GM18520 (cell line): ENCODE results near the gene RCN2.

Experiments
- ATAC-seq: cut with Tn5 transposase; IDR thresholded peaks from one replicate; pipeline ENCODE4 v1.9.1; 2021; ENCODE audit not compliant: unreplicated experiment

RCN2 gene

DNA sequence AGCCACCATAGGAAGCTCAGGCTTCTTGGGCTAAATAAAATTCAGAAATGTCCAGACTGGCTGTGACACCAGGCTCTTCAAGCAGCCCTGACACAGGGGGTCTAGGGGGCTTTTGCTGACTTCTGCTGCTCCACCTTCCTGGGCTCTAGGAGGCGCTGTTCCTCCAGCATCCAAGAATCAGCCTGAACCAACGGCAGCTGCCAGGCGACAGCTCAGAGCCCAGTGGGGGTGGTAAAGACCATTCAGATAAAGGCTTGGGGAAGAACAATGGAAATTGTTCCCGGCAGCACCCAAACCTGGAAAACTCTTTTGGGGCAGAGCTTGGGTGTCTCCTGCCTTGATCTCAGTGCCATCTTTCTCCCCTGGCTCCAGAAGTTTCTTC lies 41.8 kb downstream of the RCN2 start:
- ATAC-seq, result no peak

DNA sequence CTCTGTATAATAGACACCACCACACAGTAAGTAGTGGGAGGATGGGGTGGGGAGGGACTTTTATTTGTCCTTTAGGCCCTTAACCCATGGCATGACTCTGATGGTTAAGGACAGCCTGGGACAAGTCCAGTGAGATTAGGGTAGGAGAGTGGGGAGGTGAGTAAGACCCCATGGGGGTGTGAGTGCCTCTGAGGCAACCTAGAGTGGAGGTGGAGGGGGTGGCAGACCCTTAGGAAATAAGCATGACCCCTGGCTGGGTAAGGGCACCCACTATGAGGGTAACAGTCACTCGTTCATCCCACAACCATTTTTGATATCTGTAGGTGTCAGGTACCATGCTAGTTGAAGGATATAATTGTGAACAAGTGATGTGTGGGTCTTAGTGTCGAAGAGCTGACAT lies 42.4 kb downstream of the RCN2 start:
- no peak for ATAC-seq

DNA sequence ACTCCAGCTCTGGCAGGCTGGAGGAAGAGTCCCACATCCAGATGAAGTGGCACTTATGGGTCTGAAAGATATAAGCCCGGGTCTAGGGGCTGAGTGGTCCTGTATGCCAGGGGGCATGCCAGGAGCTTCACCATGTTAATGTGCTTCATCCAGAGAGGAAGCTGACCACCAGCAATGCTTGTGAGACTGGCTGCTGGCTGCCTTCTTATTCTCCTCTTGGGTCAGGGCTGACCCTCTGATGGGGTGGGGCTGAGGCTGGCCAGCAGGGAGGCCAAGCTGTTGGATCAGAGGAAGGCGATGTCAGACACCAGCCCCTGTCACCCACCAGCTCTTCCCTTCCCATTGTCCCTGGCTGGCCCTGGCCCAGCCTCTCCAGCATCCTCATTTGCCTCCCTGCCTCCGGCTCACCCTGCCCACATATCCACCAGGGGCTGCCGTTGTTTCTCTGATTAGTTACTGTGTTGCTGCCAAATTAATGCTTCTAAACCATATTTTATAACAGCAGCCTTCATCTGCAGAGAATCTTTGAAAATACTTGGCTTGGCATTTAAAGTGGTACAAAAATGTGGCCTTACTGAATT lies 43.0 kb downstream of the RCN2 start:
- no peak for ATAC-seq

DNA sequence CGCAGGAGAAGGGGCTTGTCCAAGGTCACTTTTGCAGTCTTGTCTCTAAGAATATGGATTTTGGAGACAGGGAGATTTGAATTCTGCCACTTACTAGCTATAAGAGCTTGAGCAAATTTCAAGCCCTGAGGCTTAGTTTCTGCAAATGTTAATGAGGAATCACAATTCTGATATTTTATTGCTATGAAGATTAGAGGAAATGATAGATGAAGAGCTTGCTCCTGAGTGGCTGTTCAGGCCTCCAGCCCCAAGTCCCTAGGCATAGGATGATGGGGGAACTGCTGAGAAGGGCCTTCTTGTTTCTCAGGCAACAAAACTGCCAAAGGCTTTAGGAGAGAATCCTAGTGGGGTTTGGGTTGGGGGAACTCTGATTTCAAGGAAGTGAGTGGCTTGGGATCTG lies 44.6 kb downstream of the RCN2 start:
- ATAC-seq, result no peak

DNA sequence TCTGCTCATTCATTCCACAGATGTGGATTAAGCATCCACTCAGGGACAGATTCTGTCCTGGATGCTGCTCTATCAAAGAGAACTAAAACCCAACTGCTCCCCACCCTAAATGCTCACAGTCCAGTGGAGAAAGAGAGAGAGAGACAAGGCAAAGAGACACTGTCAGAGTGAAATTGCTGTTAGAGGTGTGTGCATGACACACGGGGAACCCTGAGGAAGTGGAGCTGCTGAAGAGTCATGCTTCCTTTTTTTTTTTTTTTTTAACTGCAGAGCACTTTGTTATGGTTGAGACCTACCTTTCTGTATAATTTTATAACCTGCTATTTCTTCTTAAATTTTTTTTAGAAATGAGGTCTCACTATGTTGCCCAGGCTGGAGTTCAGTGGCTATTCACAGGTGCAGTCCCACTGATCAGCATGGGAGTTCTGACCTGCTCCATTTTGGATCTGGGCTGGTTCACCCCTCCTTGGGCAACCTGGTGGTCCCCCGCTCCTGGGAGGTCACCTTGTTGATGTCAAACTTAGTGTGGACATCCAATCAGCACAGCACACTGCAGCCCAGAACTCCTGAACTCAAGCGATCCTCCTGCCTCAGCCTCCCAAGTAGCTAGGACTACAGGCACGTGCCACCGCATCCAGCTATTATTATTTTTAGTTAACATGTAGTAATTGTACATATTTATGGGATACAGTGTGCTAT lies 45.2 kb downstream of the RCN2 start:
- no peak for ATAC-seq

DNA sequence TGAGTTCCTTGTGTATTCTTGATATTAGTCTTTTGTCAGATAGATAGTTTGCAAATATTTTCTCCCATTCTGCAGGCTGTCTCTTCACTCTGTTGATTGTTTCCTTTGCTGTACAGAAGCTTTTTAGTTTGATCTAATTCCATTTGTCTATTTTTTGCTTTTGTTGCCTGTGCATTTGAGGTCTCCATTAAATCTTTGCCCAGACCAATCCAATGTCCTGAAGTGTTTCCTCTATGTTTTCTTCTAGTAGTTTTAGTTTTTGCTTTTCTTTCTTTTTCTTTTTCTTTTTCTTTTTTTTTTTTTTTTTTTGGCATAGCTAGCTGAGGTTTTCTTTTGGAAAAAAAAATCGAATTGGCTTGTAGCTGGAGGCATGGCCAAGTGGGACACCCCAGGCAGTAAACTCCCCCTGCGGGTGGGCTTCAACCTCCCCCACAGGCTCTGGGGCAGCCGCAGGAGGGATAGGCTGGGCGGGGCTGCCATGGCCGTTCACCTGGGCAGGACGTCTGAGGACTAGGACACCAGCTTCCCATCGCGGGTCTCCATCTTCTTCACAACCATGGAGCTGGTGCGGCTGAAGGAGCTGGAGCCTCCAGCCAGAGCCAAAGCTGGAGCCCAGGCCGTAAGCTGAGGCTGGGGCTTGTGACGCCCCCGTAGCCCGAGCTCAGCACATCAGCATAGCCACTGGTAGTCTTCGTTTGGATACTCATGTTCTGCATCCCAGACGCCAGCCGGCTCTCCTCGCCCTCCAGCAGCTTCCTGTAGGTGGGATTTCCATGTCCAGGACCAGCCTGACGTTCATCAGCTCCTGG lies 47.2 kb downstream of the RCN2 start:
- ATAC-seq, result no peak

DNA sequence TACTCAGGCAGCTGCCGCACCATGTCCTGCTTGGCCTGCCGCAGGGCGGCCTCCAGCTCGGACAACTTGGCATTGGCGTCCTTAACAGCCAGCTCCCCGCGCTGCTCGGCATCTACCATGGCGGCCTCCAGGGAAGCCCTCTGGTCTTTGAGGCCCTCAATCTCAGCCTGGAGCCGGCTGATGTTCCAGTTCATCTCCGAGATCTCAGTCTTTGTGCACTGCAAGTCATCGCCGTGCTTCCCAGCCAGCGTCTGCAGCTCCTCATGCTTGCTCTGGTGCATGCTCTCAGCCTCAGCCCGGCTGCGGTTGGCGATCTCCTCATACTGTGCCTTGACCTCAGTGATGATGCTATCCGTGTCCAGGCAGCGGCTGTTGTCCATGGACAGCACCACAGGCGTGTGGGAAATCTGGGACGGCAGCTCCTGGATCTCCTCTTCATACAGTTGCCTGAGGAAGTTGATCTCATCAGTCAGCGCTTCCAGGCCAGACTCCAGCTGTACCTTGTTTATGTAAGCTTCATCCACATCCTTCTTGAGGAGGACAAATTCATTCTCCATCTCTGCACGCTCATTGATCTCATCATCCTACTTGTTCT lies 47.9 kb downstream of the RCN2 start:
- no peak for ATAC-seq

DNA sequence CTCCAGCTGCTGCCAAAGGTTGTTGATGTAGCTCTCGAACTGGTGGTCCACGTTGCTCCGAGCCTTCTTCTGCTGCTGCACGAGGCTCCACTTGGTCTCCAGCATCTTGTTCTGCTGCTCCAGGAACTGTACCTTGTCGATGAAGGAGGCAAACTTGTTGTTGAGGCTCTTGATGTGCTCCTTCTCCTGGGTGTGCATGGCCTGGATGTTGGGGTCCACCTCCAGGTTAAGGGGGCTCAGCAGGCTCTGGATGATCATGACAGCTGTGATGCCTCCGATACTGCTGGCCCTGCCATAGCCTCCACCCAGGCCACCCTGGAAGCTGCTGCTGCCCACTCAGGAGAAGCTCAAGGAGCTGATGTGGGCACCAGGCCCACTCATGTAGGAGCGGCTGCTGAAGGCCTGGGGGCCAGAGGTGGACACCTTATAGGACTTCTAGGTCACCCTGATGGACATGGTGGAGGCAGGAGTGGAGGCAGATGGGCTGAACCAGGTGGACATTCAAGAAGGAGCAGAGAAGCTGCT lies 48.5 kb downstream of the RCN2 start:
- ATAC-seq, result no peak

DNA sequence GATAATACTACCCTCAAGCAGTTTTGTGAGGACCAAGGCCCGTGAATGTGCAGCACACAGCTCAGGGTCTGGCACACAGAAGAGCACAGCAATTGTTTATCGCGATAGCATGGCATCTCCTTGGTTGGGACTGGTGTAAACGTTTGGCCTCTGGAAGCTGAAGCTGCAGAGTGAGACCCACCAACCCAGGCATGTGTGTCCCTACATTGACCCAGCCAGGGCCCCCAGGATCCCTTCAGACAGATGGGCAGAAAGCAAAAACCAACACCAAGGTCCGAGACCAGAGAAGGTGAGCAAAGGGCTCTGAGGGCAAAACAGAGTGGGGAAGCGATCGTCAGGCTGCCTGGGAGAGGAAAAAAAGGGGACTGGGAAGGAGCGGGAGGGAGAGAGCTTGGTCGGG lies 50.8 kb downstream of the RCN2 start:
- no peak for ATAC-seq

DNA sequence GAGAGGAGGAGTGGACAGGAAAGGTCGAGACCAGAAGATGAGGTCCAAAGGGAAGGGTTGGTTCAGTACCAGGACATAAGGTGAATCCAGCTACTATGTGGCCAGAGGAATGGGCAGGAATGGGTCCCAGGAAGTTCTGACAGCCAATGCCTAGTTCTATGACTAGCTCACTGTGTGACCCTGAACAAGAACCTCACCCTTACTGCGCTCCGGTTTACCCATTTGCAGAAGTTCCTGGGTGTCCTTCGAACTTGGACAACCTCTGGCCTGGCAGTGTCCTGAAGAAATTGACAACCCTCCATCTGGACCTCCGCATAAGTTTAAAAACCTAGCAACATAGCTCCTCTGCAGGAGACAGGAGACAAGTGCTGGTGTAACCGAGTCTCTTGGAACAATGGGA lies 51.2 kb downstream of the RCN2 start:
- ATAC-seq, result no peak

DNA sequence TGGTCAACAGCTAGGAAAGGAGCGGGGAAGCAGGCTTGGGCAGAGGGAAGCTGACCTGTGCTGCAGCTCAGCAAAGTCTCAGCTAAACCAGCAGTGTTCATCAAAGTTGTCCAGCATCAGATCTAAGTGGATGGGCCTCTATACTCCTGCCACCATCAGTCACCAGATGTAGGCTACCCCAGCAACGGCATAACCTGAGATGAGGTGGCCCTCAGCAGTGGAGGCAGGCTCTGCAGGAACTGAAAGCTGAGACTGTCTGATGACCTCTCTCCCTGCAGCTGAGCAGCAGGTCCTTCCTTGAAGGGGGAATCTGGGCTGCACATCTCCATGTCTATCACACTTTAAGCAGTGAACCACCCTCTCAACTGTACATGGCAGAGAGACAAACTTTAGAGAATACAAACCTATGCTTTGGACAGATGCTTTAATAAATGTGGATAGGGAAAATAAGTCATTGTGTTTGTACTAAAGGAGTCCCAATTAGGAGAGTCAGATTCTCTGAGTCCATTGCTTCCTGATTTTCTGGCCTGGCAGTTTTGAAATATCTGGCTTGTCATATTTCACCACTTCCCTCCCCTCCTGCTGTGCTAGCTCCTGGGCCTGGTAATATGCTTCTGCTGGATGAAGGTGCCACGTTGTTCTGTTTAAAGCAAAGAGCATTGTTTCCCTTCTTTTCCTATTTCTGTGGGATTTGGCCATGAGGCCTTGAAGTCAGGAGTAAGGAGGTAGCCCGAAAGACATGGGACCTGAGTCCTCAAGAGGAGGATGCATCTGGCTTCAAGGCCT lies 52.2 kb downstream of the RCN2 start:
- no peak for ATAC-seq

DNA sequence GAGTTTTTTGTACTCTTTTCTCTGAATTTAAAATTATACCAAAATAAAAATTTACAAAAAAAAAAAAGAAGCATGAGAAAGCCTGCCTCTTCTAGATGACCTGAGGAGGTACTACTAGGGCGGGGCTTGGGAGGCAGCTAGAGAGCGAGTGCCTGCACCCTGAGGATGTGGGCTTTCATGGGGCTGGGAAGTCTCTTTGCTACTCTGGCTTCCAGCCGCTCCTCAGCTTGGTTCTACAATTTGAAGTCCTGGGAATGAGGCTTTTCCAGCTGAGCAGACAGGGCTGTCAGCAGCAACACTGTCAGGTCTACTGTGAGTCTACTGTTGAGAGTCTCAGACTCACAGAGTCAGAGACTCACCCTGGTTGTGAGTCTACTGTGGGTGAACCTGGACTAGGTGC lies 55.2 kb downstream of the RCN2 start:
- ATAC-seq, result no peak

DNA sequence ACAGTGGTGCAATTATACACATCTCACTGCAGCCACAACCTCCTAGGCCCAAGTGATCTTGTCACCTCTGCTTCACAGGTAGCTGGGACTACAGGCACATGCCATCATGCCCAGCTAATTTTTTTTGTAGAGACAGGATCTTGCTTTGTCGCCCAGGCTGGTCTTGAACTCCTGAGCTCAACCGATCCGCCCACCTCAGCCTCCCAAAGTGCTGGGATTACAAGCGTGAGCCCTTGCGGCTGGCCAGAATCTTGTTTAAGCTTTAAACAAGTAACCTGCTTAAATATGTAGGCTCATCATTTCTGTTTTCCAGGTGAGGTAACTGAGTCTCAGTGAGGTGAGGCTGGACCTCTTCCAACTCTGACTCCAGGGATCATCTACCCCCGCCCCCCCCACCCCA lies 55.7 kb downstream of the RCN2 start:
- no peak for ATAC-seq

DNA sequence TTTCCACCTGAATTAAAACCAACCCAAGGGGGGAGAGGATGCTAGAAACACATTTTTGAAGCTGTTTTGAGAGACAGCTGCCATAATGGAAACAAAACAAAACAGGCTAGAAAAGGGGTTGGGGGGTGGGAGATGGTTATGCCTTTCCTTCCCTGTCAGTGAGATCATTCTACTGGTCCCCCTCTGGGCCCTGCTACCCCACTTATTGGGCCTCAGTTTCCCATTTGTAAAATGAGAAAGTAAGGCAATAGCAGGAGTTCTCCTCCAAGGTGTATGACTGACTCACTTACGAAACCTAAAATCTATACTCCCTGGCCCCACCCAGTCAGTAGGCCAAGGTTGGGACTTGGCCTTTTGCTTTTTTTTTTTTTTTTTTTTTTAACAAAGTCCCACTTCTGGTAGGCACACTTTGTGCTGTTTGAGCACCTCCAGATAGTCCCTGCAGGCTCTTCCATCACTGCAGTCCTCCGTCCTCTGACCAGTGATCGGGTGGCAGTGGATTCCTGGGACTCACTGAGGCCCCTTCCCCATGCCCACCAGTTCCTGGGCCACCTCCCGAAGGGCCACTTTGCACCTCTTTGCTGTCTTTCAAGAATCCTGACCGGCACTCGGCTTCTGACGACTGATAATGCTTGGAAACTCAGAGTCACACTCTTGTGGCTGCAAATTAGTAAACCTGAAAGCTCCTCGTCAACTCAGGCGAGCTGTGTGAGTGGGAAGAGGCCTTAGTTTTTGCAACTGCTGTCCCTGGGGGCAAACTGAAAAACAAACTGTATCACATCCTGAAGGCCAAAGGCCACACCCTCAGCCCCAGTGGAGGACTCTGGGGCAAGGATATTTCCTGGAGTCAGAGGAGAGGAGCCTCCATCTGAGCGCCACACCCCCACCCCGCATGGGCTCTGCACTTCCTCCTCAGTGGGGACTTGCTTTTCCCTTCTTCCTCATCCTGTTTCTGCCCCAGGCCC lies 56.6 kb downstream of the RCN2 start:
- peak; percentile 71 for ATAC-seq

DNA sequence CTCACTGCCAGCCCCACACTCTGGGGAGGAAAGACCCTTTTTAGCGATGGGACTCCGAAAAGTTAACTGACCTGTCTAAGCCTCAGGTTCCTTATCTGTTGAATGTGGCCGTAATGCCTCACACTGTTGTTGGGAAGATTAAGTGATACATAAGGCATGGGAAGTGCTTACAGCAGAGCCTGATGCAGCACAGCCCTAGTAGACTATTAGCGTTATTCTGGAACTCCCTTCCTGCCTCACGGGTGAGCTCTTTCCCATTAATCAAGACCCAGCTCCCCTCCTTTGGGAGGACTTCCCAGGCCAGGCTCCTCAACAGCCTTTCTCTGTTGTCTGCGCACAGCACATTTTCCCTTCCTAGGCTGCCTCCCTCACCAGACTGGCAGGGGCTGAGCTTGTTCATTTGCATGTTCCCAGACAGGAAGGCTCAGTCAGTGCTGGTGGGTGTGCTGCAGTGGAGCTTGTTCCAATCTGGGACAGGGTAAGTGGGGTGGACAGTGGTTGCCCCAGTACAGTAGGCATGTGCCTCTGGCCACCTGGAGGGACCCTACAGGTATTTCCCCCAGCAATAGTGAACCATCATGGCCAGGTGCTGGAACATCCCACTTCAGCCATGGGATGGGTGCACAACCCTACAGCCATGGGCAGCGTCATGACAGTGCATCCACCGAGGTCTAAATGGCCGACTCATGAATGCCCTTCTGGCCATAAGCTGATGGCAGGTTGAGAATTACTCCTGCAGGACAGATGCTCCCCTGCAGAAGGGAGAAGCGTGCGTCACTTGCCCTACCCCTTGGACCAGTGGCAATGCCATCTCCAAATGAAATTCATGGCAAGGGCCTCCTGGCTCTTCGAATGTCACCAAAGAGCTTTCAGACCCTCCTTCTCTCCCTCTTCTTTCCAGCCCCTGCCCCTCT lies 57.6 kb downstream of the RCN2 start:
- no peak for ATAC-seq

DNA sequence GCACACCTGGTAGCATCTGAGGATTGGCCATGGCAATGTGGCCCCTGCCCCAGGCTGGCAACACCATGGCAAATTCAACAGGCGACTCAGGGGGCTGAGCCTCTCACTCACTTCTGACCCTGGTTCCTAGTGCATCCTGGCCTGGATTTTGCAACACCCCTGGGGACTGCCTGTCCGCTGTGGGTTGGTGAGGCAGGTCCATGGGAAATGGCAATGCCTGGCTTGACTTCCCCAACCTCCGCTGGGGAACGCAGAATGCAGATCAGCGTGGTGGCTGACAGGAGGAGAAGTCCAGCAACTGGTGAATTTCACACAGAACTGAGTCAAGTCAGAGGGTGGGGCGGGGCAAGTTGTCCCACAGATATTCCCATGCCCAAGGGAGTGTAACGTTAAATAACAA lies 59.5 kb downstream of the RCN2 start:
- no peak for ATAC-seq

DNA sequence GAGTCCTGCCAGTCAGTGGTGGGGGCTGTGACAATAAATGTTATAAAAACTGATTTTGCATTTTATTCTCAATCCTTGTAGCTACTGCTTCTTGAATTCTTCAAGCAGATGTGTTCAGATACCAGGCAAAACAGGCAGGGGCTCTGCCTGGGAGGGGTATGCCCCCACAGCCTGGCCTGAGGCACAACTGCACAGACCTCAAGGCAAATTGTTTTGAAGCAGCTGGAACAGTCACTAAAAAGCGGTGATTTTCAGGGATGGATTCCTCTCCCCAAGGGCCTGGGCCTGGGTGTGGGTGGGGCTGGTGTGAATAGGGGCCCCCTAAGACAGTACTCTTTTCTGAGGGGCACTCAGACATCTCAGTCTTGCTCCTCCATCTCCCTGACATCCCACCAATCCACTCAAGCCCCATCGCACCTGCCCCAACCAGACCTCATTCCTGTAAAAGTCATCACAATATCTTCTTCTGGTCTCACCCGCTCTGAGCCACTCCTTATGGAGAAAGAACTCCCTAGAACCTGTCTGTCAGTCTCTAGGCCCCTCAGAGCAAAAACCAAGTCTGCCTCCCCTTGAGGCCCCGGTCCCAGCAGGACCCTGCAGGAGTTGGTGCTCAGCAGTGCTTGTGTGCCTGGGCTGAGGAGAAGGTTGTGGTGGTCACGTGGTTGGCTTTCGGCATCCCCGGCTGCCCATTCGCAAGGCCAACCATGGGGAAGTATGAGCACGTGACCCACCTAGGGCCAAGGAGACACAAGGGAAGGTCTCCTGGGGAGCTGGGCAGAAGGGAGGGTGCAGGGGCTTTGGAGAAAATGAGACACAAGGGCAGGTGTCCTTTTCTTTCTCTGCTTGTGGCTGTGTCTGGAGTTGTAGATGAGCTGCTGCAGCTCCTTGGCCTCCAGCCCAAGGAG lies 60.4 kb downstream of the RCN2 start:
- ATAC-seq, result no peak
